GM04503 (cell line): ENCODE data around the gene SLC29A3.
"Not testable (repeated sequence)": the region's sequence is repeated elsewhere in the genome, so short reads cannot be mapped to it uniquely, and the experiment has no call there.

Source experiments
- DNase-seq: peaks from one replicate; pipeline ENCODE4 v3.0.0-alpha.2; 2012; ENCODE audit warnings: low read depth

SLC29A3 gene

GRCh38 chr10:71347587-71348395 lies 28.7 kb downstream of the SLC29A3 start:
- no peak for DNase-seq

GRCh38 chr10:71348850-71349249 lies 29.8 kb downstream of the SLC29A3 start:
- no peak for DNase-seq

- no peak for DNase-seq
Observed at GRCh38 chr10:71349406-71349805, 30.3 kb downstream of the SLC29A3 start.

- DNase-seq, result no peak
Observed at GRCh38 chr10:71351087-71351486, 32.0 kb downstream of the SLC29A3 start.

- no peak for DNase-seq
Observed at GRCh38 chr10:71351628-71352319, 32.7 kb downstream of the SLC29A3 start.

- no peak for DNase-seq
Observed at GRCh38 chr10:71353639-71354038, 34.6 kb downstream of the SLC29A3 start.

- no peak for DNase-seq
Observed at GRCh38 chr10:71354776-71355175, 35.7 kb downstream of the SLC29A3 start.

GRCh38 chr10:71355886-71356285 lies 36.8 kb downstream of the SLC29A3 start:
- no peak for DNase-seq

- no peak for DNase-seq
Observed at GRCh38 chr10:71357792-71358265, 38.8 kb downstream of the SLC29A3 start.

- DNase-seq, result no peak
Observed at GRCh38 chr10:71358277-71358676, 39.2 kb downstream of the SLC29A3 start.

GRCh38 chr10:71358906-71359305 lies 39.8 kb downstream of the SLC29A3 start:
- not testable (repeated sequence) for DNase-seq

GRCh38 chr10:71359364-71360046 lies 40.4 kb downstream of the SLC29A3 start:
- no peak for DNase-seq

GRCh38 chr10:71360735-71361134 lies 41.7 kb downstream of the SLC29A3 start:
- no peak for DNase-seq

GRCh38 chr10:71361581-71361980 lies 42.5 kb downstream of the SLC29A3 start:
- no peak for DNase-seq

- DNase-seq, result no peak
Observed at GRCh38 chr10:71362141-71362540, 43.1 kb downstream of the SLC29A3 start.

GRCh38 chr10:71363936-71364335 lies 44.9 kb downstream of the SLC29A3 start:
- DNase-seq, result no peak

GRCh38 chr10:71365366-71365765 lies 46.3 kb downstream of the SLC29A3 start:
- DNase-seq, result no peak

- DNase-seq, result no peak
Observed at GRCh38 chr10:71366690-71367089, 47.6 kb downstream of the SLC29A3 start.

GRCh38 chr10:71367271-71367670 lies 48.2 kb downstream of the SLC29A3 start:
- no peak for DNase-seq

GRCh38 chr10:71368176-71368575 lies 49.1 kb downstream of the SLC29A3 start:
- no peak for DNase-seq

GRCh38 chr10:71368643-71369042 lies 49.6 kb downstream of the SLC29A3 start:
- no peak for DNase-seq

- DNase-seq, result no peak
Observed at GRCh38 chr10:71369602-71370001, 50.5 kb downstream of the SLC29A3 start.

GRCh38 chr10:71370031-71370430 lies 51.0 kb downstream of the SLC29A3 start:
- no peak for DNase-seq
